Nephron (organoid): Measurements from ENCODE around the gene TFAP2A.

Experiments used
- H3K27ac Mint-ChIP-seq, 3 experiments: 2 replicates each; pipeline ENCODE4 v1.8.0; 2020; ENCODE audit warnings: mixed read lengths in 3 of 3, mild to moderate bottlenecking in 2 of 3, moderate library complexity in 1 of 3
- H3K27me3 Mint-ChIP-seq: 2 replicates; pipeline ENCODE4 v1.8.0; 2021; ENCODE audit warnings: low read depth, mild to moderate bottlenecking, moderate library complexity, mixed read lengths
- H3K36me3 Mint-ChIP-seq: 2 replicates; pipeline ENCODE4 v1.8.0; 2020; ENCODE audit warnings: low read depth, mixed read lengths
- H3K4me1 Mint-ChIP-seq: 2 replicates; pipeline ENCODE4 v1.8.0; 2020; ENCODE audit warnings: mixed read lengths
- H3K4me3 Mint-ChIP-seq, 3 experiments: 2 replicates each; pipeline ENCODE4 v1.8.0; 2020; ENCODE audit warnings: mild to moderate bottlenecking in 3 of 3, mixed read lengths in 3 of 3, moderate library complexity in 2 of 3
- H3K9me3 Mint-ChIP-seq: 2 replicates; pipeline ENCODE4 v1.8.0; 2020; ENCODE audit warnings: mixed read lengths
- TF ChIP-seq, protein P1 (sequence below), 3 experiments: fragments of 200-600 bp; sonication (generic); IDR thresholded peaks; one replicate each; pipeline ENCODE4 v1.5.0; 2021; ENCODE audit warnings: antibody characterized with exemption in 3 of 3; ENCODE audit not compliant: unreplicated experiment in 3 of 3

TFAP2A gene

DNA sequence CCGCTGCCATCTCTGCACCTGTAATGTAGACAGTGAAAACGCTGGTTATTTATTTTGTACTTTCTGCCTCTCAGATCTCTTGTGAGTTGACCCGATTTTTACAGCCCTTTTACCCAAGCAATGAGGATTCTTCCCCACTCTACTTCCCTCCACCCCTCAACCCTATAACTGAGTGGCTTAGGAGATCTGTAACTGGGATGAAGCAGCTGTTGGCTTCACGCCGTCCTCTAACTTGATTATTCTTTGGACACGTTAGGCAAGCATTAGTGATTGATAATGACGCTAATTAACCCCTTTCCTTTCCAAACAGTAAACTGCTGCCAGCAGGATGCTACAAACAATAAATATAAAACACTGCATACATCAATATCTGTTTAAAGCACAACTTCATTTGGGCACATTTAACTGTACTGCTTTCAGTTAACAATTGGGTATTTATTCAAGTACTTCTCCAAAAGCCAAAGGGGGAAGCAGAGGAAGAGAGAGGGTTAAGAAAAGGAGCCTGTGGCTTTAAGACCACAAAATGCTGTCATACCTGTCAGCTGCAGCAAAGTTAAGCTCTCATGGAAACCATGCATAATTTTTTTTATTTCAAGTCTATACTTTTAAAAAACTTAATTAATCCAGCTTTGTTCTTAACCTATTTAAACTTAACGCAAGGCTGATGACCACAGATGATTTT, 21.2 kb downstream of the TFAP2A start:
- no peaks in the 10 kb centered on the region for H3K36me3 Mint-ChIP-seq
- TF ChIP-seq, protein P1, sequence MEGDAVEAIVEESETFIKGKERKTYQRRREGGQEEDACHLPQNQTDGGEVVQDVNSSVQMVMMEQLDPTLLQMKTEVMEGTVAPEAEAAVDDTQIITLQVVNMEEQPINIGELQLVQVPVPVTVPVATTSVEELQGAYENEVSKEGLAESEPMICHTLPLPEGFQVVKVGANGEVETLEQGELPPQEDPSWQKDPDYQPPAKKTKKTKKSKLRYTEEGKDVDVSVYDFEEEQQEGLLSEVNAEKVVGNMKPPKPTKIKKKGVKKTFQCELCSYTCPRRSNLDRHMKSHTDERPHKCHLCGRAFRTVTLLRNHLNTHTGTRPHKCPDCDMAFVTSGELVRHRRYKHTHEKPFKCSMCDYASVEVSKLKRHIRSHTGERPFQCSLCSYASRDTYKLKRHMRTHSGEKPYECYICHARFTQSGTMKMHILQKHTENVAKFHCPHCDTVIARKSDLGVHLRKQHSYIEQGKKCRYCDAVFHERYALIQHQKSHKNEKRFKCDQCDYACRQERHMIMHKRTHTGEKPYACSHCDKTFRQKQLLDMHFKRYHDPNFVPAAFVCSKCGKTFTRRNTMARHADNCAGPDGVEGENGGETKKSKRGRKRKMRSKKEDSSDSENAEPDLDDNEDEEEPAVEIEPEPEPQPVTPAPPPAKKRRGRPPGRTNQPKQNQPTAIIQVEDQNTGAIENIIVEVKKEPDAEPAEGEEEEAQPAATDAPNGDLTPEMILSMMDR (IDR thresholded peaks at IDR 0.05; ENCODE audit: unreplicated experiment in 3 of 3): no peak
- H3K4me1 Mint-ChIP-seq: peaks cover 10% of the 10 kb centered on the region
- peaks cover 6% of the 10 kb centered on the region for H3K9me3 Mint-ChIP-seq
- no peak overlapping the region for H3K4me3 Mint-ChIP-seq
- H3K27me3 Mint-ChIP-seq: peaks cover 100% of the 10 kb centered on the region
- H3K27ac Mint-ChIP-seq: no peak overlapping the region

DNA sequence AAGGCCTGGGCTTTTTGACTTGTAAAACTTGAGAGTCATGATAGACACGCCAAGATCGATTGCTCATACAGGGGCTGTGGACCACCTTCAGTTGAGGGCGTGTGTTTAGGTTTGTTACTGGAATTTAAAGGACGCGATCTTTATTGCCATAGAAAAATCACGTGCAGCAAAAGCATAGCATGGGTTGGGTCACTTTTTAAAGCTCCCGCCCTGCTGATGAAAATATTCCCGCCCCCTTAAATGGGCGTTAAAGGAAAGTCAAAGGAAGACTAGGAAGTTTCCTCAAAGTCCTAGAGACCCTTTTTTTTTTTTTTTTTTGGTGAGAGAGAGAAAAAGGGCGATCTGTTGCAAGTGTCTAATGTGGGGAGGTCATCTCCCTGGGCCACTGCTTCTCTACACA, 23.1 kb downstream of the TFAP2A start:
- H3K27me3 Mint-ChIP-seq: peaks cover 100% of the 10 kb centered on the region
- H3K9me3 Mint-ChIP-seq: peaks cover 8% of the 10 kb centered on the region
- H3K36me3 Mint-ChIP-seq: no peaks in the 10 kb centered on the region
- no peak overlapping the region for H3K27ac Mint-ChIP-seq
- TF ChIP-seq, protein P1 (IDR thresholded peaks at IDR 0.05; ENCODE audit: unreplicated experiment in 3 of 3): no peak
- H3K4me3 Mint-ChIP-seq: no peak overlapping the region
- H3K4me1 Mint-ChIP-seq: peaks cover 10% of the 10 kb centered on the region

DNA sequence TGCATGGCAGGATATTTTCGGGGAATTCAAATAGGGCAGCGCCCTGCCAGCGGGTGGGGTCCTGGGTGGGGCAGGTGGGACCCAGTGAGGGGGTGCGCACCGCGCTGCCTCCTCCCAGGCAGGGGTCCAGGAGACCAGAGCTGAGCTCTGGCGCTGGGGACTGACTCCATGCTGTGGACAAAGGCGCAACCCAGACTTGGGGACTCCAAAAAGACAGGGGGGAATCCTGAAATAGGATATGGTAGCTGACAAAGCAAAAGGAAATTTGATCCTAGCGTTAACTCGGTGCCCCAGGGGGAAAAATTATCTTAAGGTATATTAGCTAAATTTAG, 23.6 kb downstream of the TFAP2A start:
- peaks cover 9% of the 10 kb centered on the region for H3K9me3 Mint-ChIP-seq
- H3K4me1 Mint-ChIP-seq: peaks cover 10% of the 10 kb centered on the region
- no peak overlapping the region for H3K4me3 Mint-ChIP-seq
- no peak overlapping the region for H3K27ac Mint-ChIP-seq
- peaks cover 100% of the 10 kb centered on the region for H3K27me3 Mint-ChIP-seq
- no peaks in the 10 kb centered on the region for H3K36me3 Mint-ChIP-seq
- TF ChIP-seq, protein P1 (IDR thresholded peaks at IDR 0.05; ENCODE audit: unreplicated experiment in 3 of 3): no peak

DNA sequence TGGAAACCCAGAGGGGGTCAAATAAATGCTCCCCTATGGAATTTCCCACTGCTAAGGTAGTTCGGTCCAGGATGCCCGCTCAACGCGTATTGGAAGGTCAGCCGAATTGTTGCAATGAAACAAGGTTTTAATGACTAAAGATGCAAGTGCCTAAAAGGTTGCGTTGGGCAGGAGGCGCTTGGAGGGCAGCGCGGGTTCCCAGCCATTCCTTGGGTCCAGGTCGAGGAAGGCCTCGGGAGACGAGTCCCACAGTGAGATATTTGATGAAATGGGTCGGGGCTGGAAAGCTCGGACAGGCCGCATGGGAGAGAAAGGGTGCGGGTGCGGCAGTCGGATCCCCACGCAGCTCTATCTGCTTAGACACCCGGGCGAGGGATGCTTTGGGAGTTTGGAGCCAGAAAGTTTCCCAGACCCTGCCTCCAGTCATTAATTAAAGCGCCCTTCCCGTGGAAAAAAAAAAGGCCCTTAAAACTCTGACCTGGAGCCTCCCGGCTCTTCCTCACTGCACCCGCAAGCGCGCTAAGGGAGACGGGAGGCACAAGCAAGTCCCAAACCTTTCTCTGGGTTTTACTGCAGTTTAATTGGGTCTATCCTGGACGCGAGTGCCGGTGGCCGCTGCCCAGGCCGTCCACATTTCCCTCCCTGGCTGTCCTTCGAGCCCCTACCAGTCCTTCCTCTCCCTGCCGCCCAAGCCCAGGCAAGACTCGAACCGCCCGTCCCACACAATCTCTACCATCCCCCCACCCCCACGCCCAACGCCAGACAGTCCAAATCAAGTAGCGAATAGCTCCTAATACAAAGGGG, 24.2 kb downstream of the TFAP2A start:
- Mint-ChIP-seq H3K36me3 (no peaks in the 10 kb centered on the region), H3K27me3 (peaks cover 100% of the 10 kb centered on the region), H3K4me3 (no peak overlapping the region), H3K9me3 (peaks cover 9% of the 10 kb centered on the region), H3K4me1 (peaks cover 9% of the 10 kb centered on the region), H3K27ac (no peak overlapping the region)
- TF ChIP-seq, protein P1 (IDR thresholded peaks at IDR 0.05; ENCODE audit: unreplicated experiment in 3 of 3): no peak

DNA sequence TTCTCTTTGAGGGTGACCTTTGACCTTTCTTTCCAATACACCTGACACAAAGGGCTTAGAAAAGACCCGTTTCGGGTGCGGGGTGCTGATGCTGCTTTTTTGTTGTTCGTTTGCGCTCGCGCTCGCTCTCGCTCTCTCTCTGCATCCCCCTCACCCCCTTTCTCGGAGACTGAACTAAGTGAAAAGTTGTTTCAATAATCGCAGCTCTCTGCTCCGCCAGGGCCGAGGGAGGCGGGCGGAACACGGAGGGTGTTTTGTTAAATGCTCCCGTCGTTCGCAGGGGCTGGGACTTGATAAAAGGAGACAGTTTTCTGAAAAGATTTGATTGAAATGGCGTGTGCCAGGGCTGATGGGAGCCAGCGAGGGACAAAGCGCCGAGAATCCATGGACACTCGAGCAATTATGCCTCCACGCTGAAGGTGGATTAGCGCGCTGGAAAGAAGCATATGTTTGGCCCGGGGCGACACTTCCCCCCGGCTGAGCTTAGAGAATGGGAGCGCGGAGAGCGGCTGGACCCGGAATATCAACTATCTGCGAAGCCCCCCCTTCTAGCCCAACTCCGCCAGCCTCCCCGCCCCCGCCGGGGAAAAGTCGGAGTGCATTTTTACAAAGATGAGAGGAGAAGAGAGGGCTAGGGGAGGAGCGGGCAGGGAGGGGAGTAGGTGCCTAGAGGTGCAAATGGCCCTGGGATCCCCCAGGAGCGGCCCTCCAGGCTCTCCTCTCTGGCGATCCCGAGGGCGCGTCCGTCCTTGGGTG, 25.0 kb downstream of the TFAP2A start:
- TF ChIP-seq, protein P1 (IDR thresholded peaks at IDR 0.05; ENCODE audit: unreplicated experiment in 3 of 3): no peak
- Mint-ChIP-seq H3K27me3 (peaks cover 100% of the 10 kb centered on the region), H3K9me3 (peaks cover 9% of the 10 kb centered on the region), H3K4me1 (peaks cover 11% of the 10 kb centered on the region), H3K4me3 (peak overlapping the region; percentile 44 to 56 (median 48)), H3K27ac (no peak overlapping the region), H3K36me3 (no peaks in the 10 kb centered on the region)
